ENCODE results near the gene TTLL11.

GRCh38 chr9:121955649-121956048 lies 137.5 kb downstream of the TTLL11 start:
- TF ChIP-seq, protein P1, sequence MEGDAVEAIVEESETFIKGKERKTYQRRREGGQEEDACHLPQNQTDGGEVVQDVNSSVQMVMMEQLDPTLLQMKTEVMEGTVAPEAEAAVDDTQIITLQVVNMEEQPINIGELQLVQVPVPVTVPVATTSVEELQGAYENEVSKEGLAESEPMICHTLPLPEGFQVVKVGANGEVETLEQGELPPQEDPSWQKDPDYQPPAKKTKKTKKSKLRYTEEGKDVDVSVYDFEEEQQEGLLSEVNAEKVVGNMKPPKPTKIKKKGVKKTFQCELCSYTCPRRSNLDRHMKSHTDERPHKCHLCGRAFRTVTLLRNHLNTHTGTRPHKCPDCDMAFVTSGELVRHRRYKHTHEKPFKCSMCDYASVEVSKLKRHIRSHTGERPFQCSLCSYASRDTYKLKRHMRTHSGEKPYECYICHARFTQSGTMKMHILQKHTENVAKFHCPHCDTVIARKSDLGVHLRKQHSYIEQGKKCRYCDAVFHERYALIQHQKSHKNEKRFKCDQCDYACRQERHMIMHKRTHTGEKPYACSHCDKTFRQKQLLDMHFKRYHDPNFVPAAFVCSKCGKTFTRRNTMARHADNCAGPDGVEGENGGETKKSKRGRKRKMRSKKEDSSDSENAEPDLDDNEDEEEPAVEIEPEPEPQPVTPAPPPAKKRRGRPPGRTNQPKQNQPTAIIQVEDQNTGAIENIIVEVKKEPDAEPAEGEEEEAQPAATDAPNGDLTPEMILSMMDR (IDR thresholded peaks at IDR 0.05): no peak
- TF ChIP-seq FOSL2 (IDR thresholded peaks at IDR 0.05; ENCODE audit: borderline replicate concordance, low read depth) (no peak), GABPA (IDR thresholded peaks at IDR 0.05; ENCODE audit: low read depth) (no peak), TEAD4 (IDR thresholded peaks at IDR 0.05; ENCODE audit: borderline replicate concordance, insufficient read depth) (no peak), POLR2AphosphoS5 (IDR thresholded peaks at IDR 0.05; ENCODE audit: low read depth, low read length) (no peak), SMC3 (IDR thresholded peaks at IDR 0.05; ENCODE audit: low read depth, low read length) (no peak), RAD21 (IDR thresholded peaks at IDR 0.05; ENCODE audit: low read length) (no peak), TAF1 (IDR thresholded peaks at IDR 0.05; ENCODE audit: borderline replicate concordance, low read depth, low read length) (no peak)

All from SK-N-SH (cell line).